K562 (cell line): Measurements from ENCODE around the gene VDAC1.

ENCODE experiments used
- DPF2 ChIP-seq: fragments of 450-650 bp; IDR thresholded peaks from 2 replicates; pipeline ENCODE4 v1.6.1; 2016
- KLF16 ChIP-seq: IDR thresholded peaks from 2 replicates; pipeline ENCODE4 v1.6.1; 2016; ENCODE audit warnings: antibody characterized with exemption
- MYC ChIP-seq, 2 experiments: fragments of 250-450 bp in 1 of 2; sonication (Bioruptor Pico) in 1 of 2; IDR thresholded peaks; 2 replicates each; pipeline versions ENCODE4 v1.5.1 to v1.6.1; 2012 to 2021; ENCODE audit warnings: low read depth in 2 of 2, borderline replicate concordance in 1 of 2, improper control_type of control experiment in 1 of 2, low read length in 1 of 2, mild to moderate bottlenecking in 1 of 2, moderate library complexity in 1 of 2
- NFXL1 ChIP-seq: fragments of 450-650 bp; formaldehyde crosslinking; IDR thresholded peaks from 2 replicates; pipeline ENCODE4 v1.4.0; 2021; ENCODE audit warnings: mild to moderate bottlenecking
- ZZZ3 ChIP-seq: fragments of 450-650 bp; IDR thresholded peaks from 2 replicates; pipeline ENCODE4 v1.6.1; 2016; ENCODE audit warnings: antibody characterized with exemption, mild to moderate bottlenecking, moderate library complexity
- TF ChIP-seq, protein P1 (sequence below), 3 experiments: IDR thresholded peaks in 2 of 3; conservative IDR thresholded peaks in 1 of 3; 2 replicates each; pipeline ENCODE4 v1.5.1; 2011 to 2012; ENCODE audit warnings: low read length in 3 of 3, mild to moderate bottlenecking in 3 of 3, control low read depth in 2 of 3, improper control_type of control experiment in 1 of 3, inconsistent platforms in 1 of 3, low read depth in 1 of 3, mixed read lengths in 1 of 3, moderate library complexity in 1 of 3; ENCODE audit not compliant: insufficient read depth in 2 of 3

DNA sequence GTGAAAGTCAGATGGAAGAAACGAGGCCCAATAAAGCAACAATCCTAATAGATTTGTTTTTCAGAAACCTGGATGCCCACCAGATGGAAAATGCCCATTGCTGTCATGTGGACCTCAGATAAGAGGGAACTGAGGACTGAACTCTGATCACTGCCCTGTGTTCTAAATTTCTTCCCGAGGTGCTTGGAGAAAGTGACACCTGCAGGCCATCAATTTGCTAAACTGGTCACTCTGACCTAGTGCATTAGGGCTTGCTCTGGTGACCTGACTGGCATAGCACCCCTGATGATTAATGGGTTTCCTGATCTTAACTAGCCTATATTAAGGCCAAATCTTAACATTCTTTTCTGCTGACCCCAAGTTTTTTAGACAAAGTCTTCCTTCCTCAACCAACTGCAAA is 32.4 kb upstream of the VDAC1 start:
- TF ChIP-seq ZZZ3: no peak
- no peak for TF ChIP-seq DPF2
- TF ChIP-seq, protein P1, sequence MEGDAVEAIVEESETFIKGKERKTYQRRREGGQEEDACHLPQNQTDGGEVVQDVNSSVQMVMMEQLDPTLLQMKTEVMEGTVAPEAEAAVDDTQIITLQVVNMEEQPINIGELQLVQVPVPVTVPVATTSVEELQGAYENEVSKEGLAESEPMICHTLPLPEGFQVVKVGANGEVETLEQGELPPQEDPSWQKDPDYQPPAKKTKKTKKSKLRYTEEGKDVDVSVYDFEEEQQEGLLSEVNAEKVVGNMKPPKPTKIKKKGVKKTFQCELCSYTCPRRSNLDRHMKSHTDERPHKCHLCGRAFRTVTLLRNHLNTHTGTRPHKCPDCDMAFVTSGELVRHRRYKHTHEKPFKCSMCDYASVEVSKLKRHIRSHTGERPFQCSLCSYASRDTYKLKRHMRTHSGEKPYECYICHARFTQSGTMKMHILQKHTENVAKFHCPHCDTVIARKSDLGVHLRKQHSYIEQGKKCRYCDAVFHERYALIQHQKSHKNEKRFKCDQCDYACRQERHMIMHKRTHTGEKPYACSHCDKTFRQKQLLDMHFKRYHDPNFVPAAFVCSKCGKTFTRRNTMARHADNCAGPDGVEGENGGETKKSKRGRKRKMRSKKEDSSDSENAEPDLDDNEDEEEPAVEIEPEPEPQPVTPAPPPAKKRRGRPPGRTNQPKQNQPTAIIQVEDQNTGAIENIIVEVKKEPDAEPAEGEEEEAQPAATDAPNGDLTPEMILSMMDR (IDR thresholded peaks at IDR 0.05 in 2 of 3, conservative IDR thresholded peaks at IDR 0.05 in 1 of 3; ENCODE audit: insufficient read depth in 2 of 3, low read depth in 1 of 3, low read length in 3 of 3): no peak
- TF ChIP-seq NFXL1 (CRISPR knock-in tag): no peak
- TF ChIP-seq KLF16: no peak
- TF ChIP-seq MYC (IDR thresholded peaks at IDR 0.05; ENCODE audit: low read depth, low read length): no peak
- TF ChIP-seq MYC (CRISPR knock-in tag; IDR thresholded peaks at IDR 0.05; ENCODE audit: borderline replicate concordance, low read depth): no peak
